ENCODE data around the gene STPG4.

The STPG4 gene

DNA sequence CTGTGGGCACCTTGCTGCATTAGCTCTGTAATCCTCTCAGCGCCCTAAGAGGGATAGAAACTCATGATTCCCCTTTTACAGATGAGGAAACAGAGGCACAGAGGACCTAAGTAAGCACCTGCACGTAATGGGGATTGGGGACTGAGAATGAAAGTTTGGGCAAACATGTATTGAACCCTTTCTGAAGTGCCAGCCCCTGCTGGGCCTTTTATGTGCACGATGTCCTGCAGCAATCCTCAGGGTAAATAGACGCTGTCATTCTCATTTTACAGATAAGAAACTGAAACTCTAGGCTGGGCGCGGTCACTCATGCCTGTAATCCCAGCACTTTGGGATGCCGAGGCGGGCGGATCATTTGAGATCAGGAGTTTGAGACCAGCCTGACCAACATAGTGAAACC is 117.4 kb downstream of the STPG4 start:
- no peak for DNase-seq (ENCODE audit: low spot score)
- FAIRE-seq = no peak

Measured in urothelium cell line (cell line).